Left ventricle myocardium inferior (tissue), 1 donor: ENCODE results near the gene OR52I1. TPM values are rescaled to one million over a fixed set of nuclear protein-coding genes. Genes with fewer than 3 reads are reported as not detected.

ENCODE experiments used
- DNase-seq: peaks from one replicate; pipeline ENCODE4 v3.0.0-alpha.2; 2020
- H3K27ac ChIP-seq: fragments of 200-600 bp; replicated peaks from 2 replicates; pipeline ENCODE4 v1.8.0; 2021
- H3K27me3 ChIP-seq: fragments of 200-600 bp; 2 replicates; pipeline ENCODE4 v1.8.0; 2021; ENCODE audit warnings: low read depth
- H3K36me3 ChIP-seq: fragments of 200-600 bp; 2 replicates; pipeline ENCODE4 v1.8.0; 2021
- H3K4me1 ChIP-seq: fragments of 200-600 bp; 2 replicates; pipeline ENCODE4 v1.8.0; 2021
- H3K4me3 ChIP-seq: fragments of 200-600 bp; 2 replicates; pipeline ENCODE4 v1.8.0; 2021; ENCODE audit warnings: mild to moderate bottlenecking, moderate library complexity
- H3K9me3 ChIP-seq: fragments of 200-600 bp; replicated peaks from 2 replicates; pipeline ENCODE4 v1.8.0; 2021
- intact Hi-C: fragments of 100-400 bp; cut with micrococcal nuclease; formaldehyde crosslinking; loops from one replicate; pipeline ENCODE4 v1.11.0; 2022
- total RNA-seq: library from RNA; stranded (reverse); fragmentation: NEBNext Ultra II Directional; extraction: Animal tissue kit (Norgen Biotek cat#: 25700); gene quantifications from one replicate; pipeline ENCODE4 v1.2.1, GENCODE V29; 2021
- TF ChIP-seq, protein P1 (sequence below): fragments of 200-600 bp; IDR thresholded peaks from 2 replicates; pipeline ENCODE4 v1.8.0; 2021; ENCODE audit warnings: antibody characterized with exemption, mild to moderate bottlenecking, borderline replicate concordance
- donor health status: DM: no; HTN: yes; CAD: no; lungs with severe emphysema.

The OR52I1 gene
- total RNA-seq, 1 donor from 2014 or later = not detected

DNA sequence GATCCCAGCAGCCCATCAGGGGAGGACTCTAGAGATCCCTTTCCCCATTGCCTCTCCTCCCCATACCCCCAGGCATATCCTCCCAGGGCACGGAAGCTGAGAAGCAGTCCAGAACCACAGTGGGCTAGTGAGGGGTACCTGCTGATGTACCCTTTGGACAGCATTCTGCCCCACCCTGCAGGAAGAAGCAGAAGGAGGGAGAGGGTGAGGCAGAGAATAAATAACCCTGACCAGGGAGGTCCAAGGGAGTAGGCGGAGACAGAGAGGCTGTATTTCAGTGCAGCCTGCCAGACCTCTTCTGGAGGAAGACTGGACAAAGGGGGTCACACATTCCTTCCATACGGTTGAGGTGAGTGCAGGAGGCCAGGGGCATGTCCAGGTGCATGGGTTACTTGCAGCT is 49.8 kb downstream of the OR52I1 start, which contains the start of gene OR51E1:
Gene OR51E1 (plus strand): TSS at position 301 of the 400 bp plus-strand sequence. CDS start 8,545 bp downstream, outside the sequence.
- Histone ChIP-seq H3K4me3 (peak within 1 kb of the TSS; percentile 62), H3K27me3 (no peaks in the 10 kb centered on the region), H3K9me3 (no peaks in the 10 kb centered on the region), H3K27ac (peak within 1 kb of the TSS; percentile 89), H3K36me3 (no peaks in the 10 kb centered on the region), H3K4me1 (peaks cover 71% of the 10 kb centered on the region)
- DNase-seq = no peak
- intact Hi-C loops = loop anchor here (10.0 kb wide), 1 partner anchor 51 kb away; the partner anchor contains the start of gene OR51E2
- TF ChIP-seq, protein P1, sequence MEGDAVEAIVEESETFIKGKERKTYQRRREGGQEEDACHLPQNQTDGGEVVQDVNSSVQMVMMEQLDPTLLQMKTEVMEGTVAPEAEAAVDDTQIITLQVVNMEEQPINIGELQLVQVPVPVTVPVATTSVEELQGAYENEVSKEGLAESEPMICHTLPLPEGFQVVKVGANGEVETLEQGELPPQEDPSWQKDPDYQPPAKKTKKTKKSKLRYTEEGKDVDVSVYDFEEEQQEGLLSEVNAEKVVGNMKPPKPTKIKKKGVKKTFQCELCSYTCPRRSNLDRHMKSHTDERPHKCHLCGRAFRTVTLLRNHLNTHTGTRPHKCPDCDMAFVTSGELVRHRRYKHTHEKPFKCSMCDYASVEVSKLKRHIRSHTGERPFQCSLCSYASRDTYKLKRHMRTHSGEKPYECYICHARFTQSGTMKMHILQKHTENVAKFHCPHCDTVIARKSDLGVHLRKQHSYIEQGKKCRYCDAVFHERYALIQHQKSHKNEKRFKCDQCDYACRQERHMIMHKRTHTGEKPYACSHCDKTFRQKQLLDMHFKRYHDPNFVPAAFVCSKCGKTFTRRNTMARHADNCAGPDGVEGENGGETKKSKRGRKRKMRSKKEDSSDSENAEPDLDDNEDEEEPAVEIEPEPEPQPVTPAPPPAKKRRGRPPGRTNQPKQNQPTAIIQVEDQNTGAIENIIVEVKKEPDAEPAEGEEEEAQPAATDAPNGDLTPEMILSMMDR = no peak

DNA sequence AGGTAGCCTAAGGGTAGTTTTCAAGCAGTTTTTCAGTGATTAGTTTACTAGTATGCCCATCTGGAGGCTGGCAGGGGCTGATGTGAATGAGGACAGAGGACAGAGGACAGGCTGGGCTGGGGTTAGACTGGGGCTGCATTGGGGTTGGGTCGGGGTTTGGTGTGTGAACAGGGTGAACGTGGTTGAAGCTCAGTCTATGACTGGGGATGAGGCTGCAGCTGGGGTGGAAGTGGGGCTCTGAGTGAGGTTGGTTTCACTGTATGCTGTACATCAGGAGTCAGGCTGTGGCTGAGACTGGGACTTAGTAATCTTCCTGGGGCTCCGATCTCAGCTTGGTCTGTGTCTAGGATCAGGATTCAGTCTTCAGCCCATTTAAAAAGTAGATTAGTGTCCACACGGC is 50.4 kb downstream of the OR52I1 start:
- peak overlapping the region; percentile 89 for H3K27ac ChIP-seq
- no peaks in the 10 kb centered on the region for H3K36me3 ChIP-seq
- intact Hi-C loops = loop anchor here (10.0 kb wide), 1 partner anchor 51 kb away; the partner anchor contains the start of gene OR51E2
- no peak for DNase-seq
- H3K4me1 ChIP-seq = peaks cover 74% of the 10 kb centered on the region
- H3K9me3 ChIP-seq = no peaks in the 10 kb centered on the region
- peak overlapping the region; percentile 62 for H3K4me3 ChIP-seq
- TF ChIP-seq, protein P1 = no peak
- H3K27me3 ChIP-seq = no peaks in the 10 kb centered on the region

Other genes starting within 250 kb of the OR52I1 start
- not detected for gene OR52B4, start 225.7 kb upstream of the OR52I1 start, total RNA-seq
- gene TRIM21, start 200.3 kb upstream of the OR52I1 start, total RNA-seq = 8.4 TPM
- gene OR52K2, start 144.7 kb upstream of the OR52I1 start, total RNA-seq = not detected
- not detected for gene OR52K1, start 111.4 kb upstream of the OR52I1 start, total RNA-seq
- gene OR52M1, start 48.8 kb upstream of the OR52I1 start, total RNA-seq = not detected
- not detected for gene OR52I2, start 12.3 kb upstream of the OR52I1 start, total RNA-seq
- gene TRIM68, start 14.2 kb downstream of the OR52I1 start, total RNA-seq = 10.6 TPM
- not detected for gene OR51D1, start 43.4 kb downstream of the OR52I1 start, total RNA-seq
- 1.3 TPM for gene OR51E1, start 49.9 kb downstream of the OR52I1 start, total RNA-seq
- gene OR51E2, start 103.8 kb downstream of the OR52I1 start, total RNA-seq = not detected
- not detected for gene MMP26, start 110.7 kb downstream of the OR52I1 start, total RNA-seq
- not detected for gene OR51F1, start 175.9 kb downstream of the OR52I1 start, total RNA-seq
- not detected for gene OR52R1, start 210.3 kb downstream of the OR52I1 start, total RNA-seq
- not detected for gene OR51F2, start 227.3 kb downstream of the OR52I1 start, total RNA-seq